HG02840 (cell line): ENCODE measurements around the gene TMEM161A.
"Not testable (repeated sequence)": the region's sequence is repeated elsewhere in the genome, so short reads cannot be mapped to it uniquely, and the experiment has no call there.

Source experiments
- ATAC-seq: cut with Tn5 transposase; IDR thresholded peaks from one replicate; pipeline ENCODE4 v1.9.1; 2021; ENCODE audit warnings: mild to moderate bottlenecking, moderate library complexity, moderate number of reproducible peaks; ENCODE audit not compliant: unreplicated experiment, low FRiP score

The TMEM161A gene

DNA sequence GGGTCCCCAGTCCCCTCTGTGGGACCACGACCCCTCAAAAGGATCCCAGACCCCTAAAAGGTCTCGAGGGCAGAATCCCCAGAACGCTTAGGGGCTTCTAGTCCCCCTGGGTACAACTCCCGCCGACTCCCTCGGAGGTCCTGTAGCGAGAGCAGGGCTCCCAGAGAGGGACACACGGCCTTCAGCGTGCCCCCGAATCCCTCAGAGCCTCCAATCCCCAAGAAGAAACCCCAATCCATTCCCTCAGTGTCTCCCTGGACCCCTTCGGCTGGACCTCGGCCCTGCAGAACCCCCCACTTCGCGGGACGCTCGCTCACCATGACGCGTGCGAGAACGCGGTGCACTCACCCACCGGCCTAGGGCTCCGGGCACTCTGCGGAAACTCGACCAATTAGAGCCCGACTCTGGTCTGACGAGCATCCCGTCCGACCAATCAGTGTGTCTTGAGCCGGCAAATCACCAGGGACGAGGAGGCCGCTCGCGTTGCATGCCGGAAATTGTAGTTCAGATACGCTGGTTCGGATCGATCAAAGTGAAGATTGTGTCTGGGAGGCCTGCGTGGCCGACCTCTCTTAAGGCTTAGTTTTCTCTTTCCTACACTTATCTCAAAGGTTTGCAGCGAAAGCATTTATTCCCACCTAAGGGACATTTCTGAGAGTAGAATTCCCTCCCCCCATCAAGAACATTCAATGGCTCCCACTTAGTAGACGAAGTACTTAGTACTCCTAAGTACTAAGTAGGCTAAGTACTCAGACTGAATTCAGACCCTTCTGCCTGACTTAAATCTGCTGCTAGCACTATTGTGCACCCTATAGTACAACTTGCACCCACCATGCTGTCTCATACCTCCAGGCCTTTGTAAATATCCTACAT is at the start of gene TMEM161A:
Gene TMEM161A, minus strand, starts transcription at position 370 of the 873 bp plus-strand sequence. Its CDS starts 50 bp downstream, at position 320.
- ATAC-seq = peak; percentile 98

DNA sequence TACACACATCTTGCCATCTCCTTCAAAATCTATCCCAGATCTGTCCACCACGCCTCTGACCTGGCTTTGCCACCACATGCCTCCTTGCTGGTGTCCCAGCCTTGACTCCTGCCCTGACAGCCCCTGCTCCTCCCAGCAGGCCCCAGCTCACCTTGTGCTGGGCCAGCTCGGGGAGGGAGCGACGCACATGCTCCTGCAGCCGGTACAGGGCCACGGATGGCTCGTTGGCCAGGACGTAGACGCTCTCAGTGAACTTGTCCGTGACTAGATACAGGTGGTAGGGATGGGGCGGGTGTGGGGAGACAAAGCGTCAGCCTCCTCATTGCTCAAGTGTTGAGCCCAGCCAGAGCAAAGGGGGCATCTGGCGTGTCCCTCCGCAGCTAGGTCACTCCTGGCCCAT is 48.5 kb upstream of the TMEM161A start:
- ATAC-seq = no peak

DNA sequence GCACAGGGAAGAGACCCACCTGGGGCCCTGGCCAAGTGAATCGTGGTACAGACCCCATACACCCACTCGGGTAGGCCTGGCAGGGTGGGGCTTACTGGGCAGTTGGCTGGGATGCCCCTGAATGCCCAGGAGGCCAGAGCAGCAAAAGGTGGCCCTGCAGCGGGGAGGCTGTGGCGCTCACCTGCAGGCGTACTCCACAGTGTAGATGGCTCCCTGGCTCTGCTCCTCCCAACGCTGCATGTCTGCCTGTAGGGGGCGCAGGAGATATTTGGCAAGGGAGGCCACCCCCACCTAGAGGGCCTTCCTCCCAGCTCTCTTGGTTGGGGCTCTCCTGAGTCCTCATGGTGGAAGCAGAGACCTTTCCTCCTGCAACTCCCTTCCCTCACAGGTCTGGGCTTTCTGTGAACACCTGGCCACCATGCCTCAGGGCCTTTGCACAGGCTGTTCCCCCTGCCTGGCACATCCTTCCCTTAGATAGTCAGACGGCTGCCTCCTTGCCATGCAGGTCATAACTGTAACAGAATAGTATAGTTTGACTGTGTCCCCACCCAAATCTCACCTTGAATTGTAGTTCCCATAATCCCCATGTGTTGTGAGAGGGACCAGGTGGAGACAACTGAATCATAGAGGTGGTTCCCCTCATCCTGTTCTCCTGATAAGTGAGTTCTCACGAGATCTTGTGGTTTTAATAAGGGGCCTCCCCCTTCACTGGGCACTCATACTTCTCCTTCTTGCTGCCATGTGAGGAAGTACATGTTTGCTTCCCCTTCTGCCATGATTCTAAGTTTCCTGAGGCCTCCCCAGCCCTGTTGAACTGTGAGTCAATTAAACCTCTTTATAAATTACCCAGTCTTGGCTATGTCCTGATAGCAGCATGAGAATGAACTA is 47.8 kb upstream of the TMEM161A start:
- no peak for ATAC-seq

DNA sequence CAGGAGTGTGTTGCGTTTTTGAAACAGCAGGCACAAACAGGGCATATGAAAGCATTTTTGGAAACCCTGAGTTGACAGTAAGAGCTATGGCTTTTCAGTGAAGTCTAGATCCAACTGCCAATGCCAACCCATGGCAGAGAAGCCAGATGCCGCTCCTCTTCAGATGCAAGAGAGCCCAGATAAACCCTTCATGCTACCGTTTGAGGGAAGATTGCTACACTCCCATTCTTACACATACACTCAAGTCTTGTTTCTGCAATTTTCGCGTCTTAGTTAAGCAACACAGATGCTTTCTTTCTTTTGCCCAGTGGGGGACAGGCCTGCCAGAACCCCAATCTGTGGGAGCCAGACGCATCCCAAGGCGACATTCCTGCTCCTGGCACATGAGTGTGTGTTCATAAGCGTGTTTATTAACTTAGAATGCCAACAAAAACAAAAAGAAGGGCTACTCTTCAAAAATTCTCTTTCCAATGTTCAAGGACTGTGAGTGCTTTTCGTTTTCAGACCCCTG is 43.3 kb upstream of the TMEM161A start:
- no peak for ATAC-seq

DNA sequence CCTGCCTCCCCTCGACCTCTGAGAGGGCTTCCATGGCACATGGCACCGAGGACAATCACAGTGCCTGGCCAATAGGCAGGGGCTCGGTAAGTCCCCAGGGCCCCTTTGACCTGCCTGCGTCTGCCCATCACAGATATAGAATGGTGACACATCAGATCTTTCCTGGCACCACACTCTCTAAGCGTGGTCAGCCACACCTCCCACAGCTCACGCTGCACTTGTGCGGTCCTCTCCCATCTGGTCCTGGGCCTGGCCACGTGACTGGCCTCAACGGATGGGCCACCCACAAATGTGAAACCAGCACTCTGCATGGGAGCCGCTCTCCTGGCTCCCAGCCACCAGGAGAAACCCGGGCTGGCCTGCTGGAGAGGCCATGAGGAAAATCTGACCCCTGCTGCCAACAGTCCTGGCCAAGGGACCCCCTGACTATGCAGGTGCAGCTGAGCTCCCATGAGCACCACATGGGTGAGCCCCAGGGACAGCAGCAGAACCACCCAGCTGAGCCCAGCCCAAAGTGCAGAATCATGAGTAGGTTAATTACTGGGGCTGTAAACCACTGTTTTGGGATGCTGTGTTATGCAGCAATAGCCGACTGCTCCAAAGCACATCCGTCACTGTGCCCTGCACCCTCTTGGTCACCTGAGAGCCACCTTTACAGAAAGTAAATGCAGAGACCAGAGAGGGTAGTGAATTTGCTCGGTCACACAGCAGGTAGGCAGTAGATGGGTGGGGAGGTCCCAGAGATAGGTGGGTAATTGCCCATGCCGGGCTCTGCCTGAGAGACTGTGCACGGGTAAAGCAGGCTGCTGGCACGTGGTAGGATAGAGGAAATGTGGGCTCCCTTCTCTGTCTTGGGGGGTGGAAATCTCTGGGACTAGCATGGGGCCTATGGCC is 41.5 kb upstream of the TMEM161A start:
- no peak for ATAC-seq

DNA sequence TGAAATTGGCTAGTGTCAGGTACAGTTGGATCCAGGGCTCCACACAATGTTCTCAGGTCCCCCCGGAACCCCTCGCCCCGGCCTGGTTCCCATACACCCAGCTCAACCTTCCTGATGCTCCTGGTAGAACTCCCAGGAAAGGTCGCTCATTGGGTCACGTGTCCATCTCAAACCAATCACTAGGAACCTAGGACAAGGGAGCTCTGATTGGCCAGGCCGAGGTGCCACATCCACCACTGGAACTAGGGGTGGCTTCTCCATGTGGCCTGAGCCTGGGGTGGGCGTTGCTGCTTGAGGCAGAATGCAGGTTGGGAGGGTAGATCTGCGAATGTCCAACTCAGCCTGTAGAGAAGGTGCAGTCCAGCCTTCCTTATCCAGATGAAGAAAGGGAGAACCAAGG is 38.7 kb upstream of the TMEM161A start:
- no peak for ATAC-seq

DNA sequence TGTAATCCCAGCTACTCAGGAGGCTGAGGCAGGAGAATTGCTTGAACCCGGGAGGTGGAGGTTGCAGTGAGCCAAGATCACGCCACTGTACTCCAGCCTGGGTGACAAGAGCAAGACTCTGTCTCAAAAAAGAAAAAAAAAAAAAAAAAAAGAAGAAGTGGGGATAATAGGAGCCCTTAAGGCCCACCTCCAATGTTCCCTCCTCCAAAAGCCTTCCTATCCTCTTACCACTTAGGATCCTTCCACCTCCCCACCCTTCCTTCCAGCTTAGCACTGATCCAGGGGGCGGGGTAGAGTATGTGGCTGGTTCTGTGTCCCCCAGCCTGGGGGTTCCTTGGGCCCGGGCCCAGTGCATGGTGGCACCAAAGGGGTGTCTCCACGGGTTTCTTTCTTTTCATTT is 35.0 kb upstream of the TMEM161A start:
- ATAC-seq = not testable (repeated sequence)

DNA sequence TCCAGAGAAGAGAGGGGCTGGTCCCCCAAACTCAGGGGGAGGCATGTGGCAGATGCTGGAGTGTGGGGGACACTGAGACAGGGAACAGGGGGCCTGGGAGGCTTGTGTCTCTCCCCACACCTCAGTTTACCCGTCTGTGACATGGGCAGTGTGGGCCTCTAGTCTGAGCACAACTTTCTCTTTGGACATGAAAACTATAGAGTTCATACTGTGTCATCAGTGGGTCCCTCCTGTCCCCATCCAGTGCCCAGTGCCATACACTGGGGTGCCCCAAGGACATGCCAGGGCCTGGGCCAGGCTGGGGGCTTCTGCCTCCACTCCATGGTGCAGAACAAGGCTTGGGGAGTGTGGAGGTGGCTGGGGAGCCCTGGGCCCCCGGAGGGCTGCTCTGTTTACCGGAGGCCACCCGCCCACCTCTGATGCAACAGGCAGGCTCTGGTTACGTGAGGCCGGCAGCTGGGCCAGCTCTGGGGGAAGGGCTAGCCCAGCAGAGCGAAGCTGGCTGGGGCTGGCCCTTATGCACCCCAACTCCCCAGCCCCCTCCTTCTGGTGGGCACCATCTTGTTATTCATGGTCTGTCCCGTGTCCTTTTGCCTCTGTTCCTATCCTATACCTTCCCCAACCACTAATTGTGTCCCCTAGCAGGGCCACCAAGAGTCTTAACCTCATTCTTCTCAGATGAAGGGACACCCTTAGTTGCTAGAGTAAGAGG is 33.7 kb upstream of the TMEM161A start:
- ATAC-seq = no peak

DNA sequence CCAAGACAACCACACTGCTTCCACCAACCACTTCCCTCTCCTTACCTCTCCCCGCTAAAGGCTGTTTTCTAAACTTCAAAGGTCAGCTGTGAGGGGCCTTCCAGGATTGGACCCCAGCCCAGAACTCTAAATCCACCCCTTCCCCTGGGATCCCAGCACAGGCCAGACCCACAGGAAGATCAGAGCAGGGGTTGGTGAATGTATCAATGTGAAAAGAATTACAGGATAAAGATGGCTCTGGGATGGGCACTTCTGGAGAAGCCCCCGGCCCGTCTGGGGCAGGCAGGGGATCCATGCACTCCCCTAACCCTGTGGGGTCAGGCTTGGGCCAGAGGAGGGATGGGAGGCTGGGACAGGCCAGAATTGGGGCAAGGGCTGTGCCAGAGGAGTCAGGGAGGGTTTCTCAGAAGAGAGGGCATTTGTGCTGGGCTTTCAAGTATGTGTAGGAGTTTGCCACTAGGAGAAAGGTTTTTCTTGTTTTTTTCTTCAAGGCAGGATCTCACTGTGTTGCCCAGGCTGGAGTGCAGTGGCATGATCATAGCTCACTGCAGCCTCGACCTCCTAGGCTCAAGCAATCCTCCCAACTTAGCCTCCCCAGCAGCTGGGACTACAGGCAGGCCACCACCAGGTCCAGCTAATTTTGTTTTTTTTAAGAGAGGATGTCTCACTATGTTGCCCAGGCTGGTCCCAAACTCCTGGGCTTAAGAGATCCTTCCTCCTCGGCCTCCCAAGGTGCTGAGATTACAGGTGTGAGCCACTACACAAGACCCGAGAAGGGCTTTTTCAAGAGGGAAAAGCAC is 32.8 kb upstream of the TMEM161A start:
- no peak for ATAC-seq

DNA sequence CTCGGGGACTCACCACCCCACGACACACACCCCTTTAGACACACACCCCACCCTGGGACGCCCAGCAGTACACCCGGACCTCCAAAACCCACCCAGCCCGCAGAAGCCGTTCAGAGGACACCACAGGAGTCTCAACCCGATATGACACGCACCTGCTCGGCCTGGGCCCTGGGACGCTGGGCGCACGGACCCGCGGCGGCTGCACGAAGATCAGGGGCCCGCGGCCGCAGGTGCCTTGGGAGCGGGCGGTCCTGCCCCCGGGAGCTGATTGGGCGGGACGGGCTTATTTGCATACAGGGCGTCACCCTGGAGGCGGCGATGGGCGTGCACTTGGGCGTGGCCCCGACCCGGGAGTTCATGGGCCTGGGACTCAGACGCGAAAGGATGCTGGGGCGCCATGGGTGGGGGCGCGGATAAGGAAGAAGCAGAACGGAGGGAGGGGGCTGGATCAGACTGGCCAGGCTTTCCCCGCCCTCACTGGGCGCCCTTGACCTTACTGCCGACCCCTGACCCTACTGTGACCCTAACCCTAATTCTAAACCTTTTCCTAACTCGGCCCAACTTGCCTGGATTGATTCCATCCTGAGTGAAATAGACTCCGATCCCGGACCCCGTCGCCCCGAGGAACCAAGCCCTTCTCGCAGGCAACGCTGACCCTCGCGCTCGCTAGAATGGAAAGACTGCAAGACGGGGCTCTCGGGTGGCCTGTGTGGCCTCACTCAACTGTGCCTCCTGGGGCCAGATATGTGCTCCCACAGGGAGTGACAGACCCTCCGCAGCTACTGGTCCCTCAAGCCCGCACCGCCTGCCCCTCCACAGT is 32.0 kb upstream of the TMEM161A start, which contains the start of gene MEF2B:
Gene MEF2B, minus strand, starts transcription at position 211 of the 820 bp plus-strand sequence. CDS start 19,528 bp downstream, outside the sequence.
- ATAC-seq = peak; percentile 68

DNA sequence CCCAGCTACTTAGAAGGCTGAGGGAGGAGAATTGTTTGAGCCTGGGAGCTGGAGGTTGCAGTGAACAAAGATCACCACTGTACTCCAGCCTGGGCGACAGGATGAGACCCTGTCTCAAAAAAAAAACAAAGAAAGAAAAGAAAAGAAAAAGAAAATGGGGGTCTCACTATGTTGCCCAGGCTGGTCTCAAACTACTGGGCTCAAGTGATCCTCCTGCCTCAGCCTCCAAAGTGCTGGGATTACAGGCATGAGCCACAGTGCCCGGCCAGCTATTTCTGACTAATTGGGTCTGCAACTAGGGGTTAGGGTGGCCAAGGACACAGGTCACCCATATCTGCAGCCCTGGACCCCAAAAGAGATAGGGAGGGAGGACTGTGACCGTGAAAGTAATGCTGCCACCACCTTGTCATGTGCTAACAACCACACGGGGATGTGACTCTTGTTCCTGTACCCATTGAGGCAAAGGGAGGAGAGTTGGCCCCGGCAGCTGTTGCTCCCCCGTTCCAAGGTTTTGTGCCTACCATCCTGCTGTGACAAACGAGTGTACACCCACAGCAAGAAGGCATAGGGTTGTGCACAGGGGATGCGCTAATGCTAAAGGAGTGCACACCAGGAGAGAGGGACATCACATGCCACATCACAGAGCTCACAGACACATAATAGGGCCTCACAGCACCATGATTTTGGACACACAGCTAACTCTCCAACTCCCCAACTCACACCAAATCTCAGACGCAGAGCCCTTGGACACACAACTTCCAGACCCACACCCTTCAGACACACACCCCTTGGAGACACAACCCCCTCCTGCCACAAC is 31.2 kb upstream of the TMEM161A start:
- ATAC-seq = no peak

DNA sequence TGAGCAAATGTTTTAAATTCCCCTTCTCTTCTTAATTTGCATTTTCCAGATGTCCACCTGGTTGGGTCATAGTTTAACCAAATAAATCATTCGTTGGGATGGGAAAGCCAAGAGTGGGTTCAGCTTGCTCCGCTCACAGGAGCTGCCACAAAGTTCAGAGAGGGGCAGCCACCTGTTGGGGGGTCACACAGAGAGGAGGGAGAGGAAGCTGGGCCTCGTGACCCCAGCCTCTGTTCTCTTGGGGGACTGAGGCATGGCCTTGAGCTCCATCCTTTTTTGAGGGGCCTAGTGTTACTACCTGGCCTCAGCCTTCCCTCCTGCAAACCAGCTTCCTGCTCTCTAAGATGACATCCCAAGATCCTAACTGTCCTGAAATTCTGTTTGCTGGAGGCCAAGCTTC is 29.3 kb upstream of the TMEM161A start:
- ATAC-seq = no peak

DNA sequence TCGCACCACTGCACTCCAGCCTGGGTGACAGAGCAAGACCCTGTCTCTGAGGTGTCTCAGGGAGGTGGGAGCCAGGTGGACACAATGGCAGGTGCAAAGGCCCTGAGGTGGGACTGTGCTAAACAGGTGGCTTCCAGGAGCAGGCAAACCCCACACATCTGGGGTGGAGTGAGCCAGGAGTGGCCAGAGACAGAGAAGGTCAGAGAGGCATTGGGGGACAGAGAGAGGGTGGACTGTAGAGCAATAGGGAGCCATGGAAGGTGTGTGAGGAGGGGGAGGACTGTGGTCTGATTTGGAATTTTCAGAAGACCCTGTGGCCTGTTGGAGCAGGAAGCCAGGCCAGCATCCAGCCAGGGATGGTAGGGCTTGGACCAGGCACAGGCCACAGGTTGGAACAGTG is 27.1 kb upstream of the TMEM161A start:
- ATAC-seq = no peak

DNA sequence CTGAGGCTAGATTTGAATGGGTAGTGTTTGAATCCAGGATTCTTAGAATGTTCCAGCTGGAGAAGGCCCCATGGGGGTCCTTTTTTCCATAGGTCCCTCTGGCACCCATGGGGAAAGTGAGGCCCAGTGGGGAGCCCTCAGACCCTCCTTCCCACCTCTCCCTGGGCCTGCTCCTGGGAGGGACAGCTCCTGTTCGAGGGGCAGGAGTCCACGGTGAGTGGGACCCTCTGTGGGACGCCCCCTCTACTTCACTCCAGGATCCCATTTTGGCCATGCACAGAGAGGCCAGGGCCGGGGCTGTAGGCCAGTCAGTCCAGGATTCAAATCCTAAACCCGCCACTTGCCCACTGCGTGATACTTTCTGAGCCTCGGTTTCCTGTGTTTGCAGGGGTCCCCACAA is 24.2 kb upstream of the TMEM161A start:
- no peak for ATAC-seq

DNA sequence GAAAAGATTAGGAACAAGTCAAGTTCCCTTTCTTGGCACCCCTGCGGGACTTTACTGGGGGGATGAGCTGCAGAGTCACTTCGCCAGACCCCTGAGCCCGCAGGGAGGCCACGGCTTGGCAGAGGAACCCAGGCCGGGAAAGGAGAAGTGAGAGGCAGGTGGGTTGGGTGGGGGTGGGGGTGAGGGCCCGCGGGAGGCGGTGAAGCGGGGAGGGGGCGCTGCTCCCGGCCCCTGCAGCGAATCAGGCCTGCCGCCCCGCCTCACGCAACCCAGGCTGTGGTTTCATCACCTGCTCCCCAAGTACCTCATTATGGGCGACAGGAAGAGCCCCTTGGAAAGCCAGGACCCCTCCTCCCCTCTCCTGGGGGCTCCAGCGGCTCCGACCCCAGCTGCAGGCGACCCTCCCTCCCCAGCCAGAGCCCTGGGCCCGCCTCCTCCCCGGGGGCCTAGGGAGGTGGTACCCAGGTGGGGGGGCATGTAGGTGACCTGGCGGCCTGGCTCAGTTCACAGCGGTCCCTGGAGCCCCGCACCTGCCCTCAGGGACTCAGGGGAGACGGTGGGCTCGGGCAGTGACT is 22.3 kb upstream of the TMEM161A start:
- no peak for ATAC-seq

DNA sequence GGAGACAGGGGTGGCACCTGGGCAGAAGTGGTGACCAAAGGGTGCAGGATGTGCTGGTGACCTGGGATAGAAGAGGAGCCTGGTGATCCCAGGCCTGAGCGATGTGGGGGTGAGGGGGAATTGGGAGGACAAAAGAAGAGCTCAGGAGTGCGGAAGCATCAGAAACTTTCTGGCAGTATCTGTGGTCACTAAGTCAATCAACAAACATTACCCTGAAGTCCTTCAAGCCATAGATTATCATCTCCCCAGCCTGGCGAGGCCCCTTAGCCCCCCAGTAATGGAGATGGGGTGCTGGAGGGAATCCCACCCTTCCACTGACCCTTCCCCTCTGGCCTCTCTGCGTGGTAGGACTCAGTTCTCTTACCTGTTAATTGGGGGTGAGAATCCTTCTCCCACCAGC is 21.3 kb upstream of the TMEM161A start:
- ATAC-seq = no peak

DNA sequence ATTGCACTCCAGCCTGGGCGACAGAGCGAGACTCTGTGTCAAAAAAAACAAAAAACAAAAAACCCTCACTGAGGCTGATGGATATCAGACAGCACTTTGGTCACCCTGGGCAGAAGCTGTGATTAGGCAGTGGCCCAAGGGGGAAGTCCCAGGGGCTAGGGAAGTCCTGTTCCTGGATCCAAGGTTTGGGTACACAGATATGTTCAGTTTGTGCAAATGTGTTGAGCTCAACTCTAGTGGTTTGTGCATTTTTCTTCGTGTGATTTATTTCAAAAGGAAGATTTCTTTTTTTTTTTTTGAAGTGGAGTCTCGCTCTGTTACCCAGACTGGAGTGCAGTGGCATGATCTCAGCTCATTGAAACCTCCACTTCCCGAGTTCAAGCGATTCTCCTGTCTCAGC is 19.5 kb upstream of the TMEM161A start:
- no peak for ATAC-seq
